ENCODE measurements around the gene GRB14. TPM values are rescaled to one million over a fixed set of nuclear protein-coding genes. Genes with fewer than 3 reads are reported as not detected.

The GRB14 gene
- total and polyA plus RNA-seq, 2 of the 13 experiments (the other 11 are each of a cell fraction or from before 2014, with no cell fraction given) = 4.6 to 5.8 TPM

DNA sequence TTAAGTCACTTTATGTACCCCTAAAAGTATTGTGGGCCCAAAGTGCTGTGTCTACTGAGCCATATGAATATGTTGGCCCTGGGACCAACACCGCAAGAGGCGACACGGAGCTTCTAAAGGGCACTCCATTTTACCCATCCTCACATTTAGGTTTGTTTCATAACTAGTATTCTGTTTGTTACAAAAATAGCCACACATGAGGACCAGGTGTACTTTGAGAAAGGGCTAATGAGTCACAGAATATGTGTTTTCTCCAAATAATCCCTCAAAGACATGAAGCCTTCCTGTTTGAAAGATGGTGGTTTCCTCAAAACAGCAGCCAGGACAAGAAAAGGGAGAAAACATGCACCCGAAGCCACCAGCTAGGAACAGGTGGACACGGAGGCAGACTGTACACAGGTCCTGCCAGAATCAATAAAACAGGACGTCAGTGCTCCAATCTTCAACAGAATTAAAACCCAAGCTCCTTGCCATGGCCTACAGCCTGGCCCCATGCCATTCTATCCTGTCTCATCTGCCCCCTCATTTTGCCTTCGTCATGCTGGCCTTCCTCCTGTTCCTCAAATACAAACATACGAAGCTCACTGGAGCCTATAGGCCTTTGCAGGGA, 21.8 kb upstream of the GRB14 start:
- no peak for TF ChIP-seq TBP (CRISPR knock-in tag; IDR thresholded peaks at IDR 0.05)
- TF ChIP-seq CHD2 (IDR thresholded peaks at IDR 0.05; ENCODE audit: low read depth, low read length) = no peak
- no peak for TF ChIP-seq ZNF343 (CRISPR knock-in tag; IDR thresholded peaks at IDR 0.05)
- no peak for TF ChIP-seq ZNF556 (CRISPR knock-in tag; IDR thresholded peaks at IDR 0.05; ENCODE audit: borderline replicate concordance)
- TF ChIP-seq LCORL (IDR thresholded peaks at IDR 0.05) = no peak
- TF ChIP-seq LCORL (CRISPR knock-in tag; IDR thresholded peaks at IDR 0.05) = no peak
- TF ChIP-seq, protein P1, sequence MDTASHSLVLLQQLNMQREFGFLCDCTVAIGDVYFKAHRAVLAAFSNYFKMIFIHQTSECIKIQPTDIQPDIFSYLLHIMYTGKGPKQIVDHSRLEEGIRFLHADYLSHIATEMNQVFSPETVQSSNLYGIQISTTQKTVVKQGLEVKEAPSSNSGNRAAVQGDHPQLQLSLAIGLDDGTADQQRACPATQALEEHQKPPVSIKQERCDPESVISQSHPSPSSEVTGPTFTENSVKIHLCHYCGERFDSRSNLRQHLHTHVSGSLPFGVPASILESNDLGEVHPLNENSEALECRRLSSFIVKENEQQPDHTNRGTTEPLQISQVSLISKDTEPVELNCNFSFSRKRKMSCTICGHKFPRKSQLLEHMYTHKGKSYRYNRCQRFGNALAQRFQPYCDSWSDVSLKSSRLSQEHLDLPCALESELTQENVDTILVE (CRISPR knock-in tag; IDR thresholded peaks at IDR 0.05) = no peak
- no peak for TF ChIP-seq ZFX (CRISPR knock-in tag; IDR thresholded peaks at IDR 0.05; ENCODE audit: low read depth)
- no peak for TF ChIP-seq HOXA5 (CRISPR knock-in tag; IDR thresholded peaks at IDR 0.05)
- TF ChIP-seq, protein P2, sequence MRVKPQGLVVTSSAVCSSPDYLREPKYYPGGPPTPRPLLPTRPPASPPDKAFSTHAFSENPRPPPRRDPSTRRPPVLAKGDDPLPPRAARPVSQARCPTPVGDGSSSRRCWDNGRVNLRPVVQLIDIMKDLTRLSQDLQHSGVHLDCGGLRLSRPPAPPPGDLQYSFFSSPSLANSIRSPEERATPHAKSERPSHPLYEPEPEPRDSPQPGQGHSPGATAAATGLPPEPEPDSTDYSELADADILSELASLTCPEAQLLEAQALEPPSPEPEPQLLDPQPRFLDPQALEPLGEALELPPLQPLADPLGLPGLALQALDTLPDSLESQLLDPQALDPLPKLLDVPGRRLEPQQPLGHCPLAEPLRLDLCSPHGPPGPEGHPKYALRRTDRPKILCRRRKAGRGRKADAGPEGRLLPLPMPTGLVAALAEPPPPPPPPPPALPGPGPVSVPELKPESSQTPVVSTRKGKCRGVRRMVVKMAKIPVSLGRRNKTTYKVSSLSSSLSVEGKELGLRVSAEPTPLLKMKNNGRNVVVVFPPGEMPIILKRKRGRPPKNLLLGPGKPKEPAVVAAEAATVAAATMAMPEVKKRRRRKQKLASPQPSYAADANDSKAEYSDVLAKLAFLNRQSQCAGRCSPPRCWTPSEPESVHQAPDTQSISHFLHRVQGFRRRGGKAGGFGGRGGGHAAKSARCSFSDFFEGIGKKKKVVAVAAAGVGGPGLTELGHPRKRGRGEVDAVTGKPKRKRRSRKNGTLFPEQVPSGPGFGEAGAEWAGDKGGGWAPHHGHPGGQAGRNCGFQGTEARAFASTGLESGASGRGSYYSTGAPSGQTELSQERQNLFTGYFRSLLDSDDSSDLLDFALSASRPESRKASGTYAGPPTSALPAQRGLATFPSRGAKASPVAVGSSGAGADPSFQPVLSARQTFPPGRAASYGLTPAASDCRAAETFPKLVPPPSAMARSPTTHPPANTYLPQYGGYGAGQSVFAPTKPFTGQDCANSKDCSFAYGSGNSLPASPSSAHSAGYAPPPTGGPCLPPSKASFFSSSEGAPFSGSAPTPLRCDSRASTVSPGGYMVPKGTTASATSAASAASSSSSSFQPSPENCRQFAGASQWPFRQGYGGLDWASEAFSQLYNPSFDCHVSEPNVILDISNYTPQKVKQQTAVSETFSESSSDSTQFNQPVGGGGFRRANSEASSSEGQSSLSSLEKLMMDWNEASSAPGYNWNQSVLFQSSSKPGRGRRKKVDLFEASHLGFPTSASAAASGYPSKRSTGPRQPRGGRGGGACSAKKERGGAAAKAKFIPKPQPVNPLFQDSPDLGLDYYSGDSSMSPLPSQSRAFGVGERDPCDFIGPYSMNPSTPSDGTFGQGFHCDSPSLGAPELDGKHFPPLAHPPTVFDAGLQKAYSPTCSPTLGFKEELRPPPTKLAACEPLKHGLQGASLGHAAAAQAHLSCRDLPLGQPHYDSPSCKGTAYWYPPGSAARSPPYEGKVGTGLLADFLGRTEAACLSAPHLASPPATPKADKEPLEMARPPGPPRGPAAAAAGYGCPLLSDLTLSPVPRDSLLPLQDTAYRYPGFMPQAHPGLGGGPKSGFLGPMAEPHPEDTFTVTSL (CRISPR knock-in tag; IDR thresholded peaks at IDR 0.05; ENCODE audit: borderline replicate concordance) = no peak
- no peak for TF ChIP-seq POLR2A (IDR thresholded peaks at IDR 0.05; ENCODE audit: insufficient read depth in 1 of 2, low read depth in 2 of 2, low read length in 2 of 2)
- TF ChIP-seq THYN1 (CRISPR knock-in tag; IDR thresholded peaks at IDR 0.05; ENCODE audit: borderline replicate concordance, low read depth) = no peak
- no peak for TF ChIP-seq ZNF205 (CRISPR knock-in tag; IDR thresholded peaks at IDR 0.05)
- TF ChIP-seq NFE2L2 (IDR thresholded peaks at IDR 0.05; ENCODE audit: low read length) = no peak
- no peak for TF ChIP-seq ZFP36 (IDR thresholded peaks at IDR 0.05; ENCODE audit: borderline replicate concordance, low read depth, low read length, partially characterized antibody)
- TF ChIP-seq MAFK (conservative IDR thresholded peaks at IDR 0.05 in 1 of 2, IDR thresholded peaks at IDR 0.05 in 1 of 2; ENCODE audit: low read length in 2 of 2) = no peak
- TF ChIP-seq ONECUT2 (CRISPR knock-in tag; IDR thresholded peaks at IDR 0.05) = no peak
- intact Hi-C loops (cut with micrococcal nuclease; ENCODE audit: unreplicated experiment) = no loop called here
- no peaks in the 10 kb centered on the region for H3K36me3 ChIP-seq (replicated peaks in 1 of 2; ENCODE audit: control insufficient read depth in 1 of 2, insufficient read depth in 2 of 2, low read length in 2 of 2)
- H3K4me3 ChIP-seq (replicated peaks in 1 of 3; ENCODE audit: insufficient read depth in 1 of 3, low read depth in 2 of 3, low read length in 3 of 3) = no peak overlapping the region
- H3K27ac ChIP-seq (ENCODE audit: extremely low read length, insufficient read depth, low read length) = no peak overlapping the region
- FAIRE-seq (no peak), ATAC-seq (no peak; the same call in 2 of the 3 replicates), DNase-seq (ENCODE audit: low spot score) (no peak)
- no TSS peak for BruUV-seq (replicated peaks)
- H3K27me3 ChIP-seq (ENCODE audit: control insufficient read depth in 1 of 2, insufficient read depth in 2 of 2, low read length in 2 of 2) = no peaks in the 10 kb centered on the region
- in situ Hi-C loops (cut with HindIII; ENCODE audit: extremely low pct_ligation_motif_present, low pct_unique_long_range_greater_than_20kb) = no loop called here
- ChIA-PET CTCF (ENCODE audit: low intra/inter-chr PET ratio, low total read pairs) (no interaction called here), POLR2A (no interaction called here)
- H3K9me3 ChIP-seq (ENCODE audit: low read length) = no peaks in the 10 kb centered on the region
- no peaks in the 10 kb centered on the region for H4K20me1 ChIP-seq (ENCODE audit: insufficient read depth, low read length)
- no peaks in the 10 kb centered on the region for H3K79me2 ChIP-seq (ENCODE audit: insufficient read depth, low read length)
- no peak overlapping the region for H2AFZ ChIP-seq (ENCODE audit: low read length)
- 68% methylated on average over 8 of the region's 8 CpGs for WGBS (ENCODE audit: low lambda C conversion rate)
- no peak overlapping the region for H3K4me2 ChIP-seq (ENCODE audit: low read depth, low read length)
- no peaks in the 10 kb centered on the region for H3K4me1 ChIP-seq (ENCODE audit: insufficient read depth, low read length)
- no peak overlapping the region for H3K9ac ChIP-seq (ENCODE audit: insufficient read depth, low read depth, low read length)
